NK-92 (cell line): ENCODE results near the gene TTLL12.
"Not testable (repeated sequence)": the region's sequence is repeated elsewhere in the genome, so short reads cannot be mapped to it uniquely, and the experiment has no call there.

Source experiments
- DNase-seq: peaks from one replicate; lab custom pipeline; 2025; ENCODE audit not compliant: unreplicated experiment; lab: John Stamatoyannopoulos, UW

Gene TTLL12

GRCh38 chr22:43156413-43156812 lies 30.5 kb downstream of the TTLL12 start:
- no peak for DNase-seq

GRCh38 chr22:43155789-43156188 lies 31.1 kb downstream of the TTLL12 start:
- DNase-seq = no peak

GRCh38 chr22:43154887-43155536 lies 31.9 kb downstream of the TTLL12 start:
- DNase-seq = no peak

GRCh38 chr22:43153899-43154298 lies 33.0 kb downstream of the TTLL12 start:
- no peak for DNase-seq

- DNase-seq = no peak
These were observed 34.4 kb downstream of the TTLL12 start for GRCh38 chr22:43152357-43153071.

GRCh38 chr22:43152003-43152356 lies 35.0 kb downstream of the TTLL12 start:
- DNase-seq = no peak

GRCh38 chr22:43151251-43152002 lies 35.5 kb downstream of the TTLL12 start, which contains the start of gene TSPO:
TSS of gene TSPO (plus strand) at chr22:43151559. CDS start at chr22:43159239, 7,680 bp downstream.
- DNase-seq = no peak

GRCh38 chr22:43150731-43151206 lies 36.2 kb downstream of the TTLL12 start:
- DNase-seq = no peak

- DNase-seq = no peak
These were observed 38.4 kb downstream of the TTLL12 start for GRCh38 chr22:43148581-43148980.

GRCh38 chr22:43147821-43148220 lies 39.1 kb downstream of the TTLL12 start:
- no peak for DNase-seq

GRCh38 chr22:43146332-43146731 lies 40.6 kb downstream of the TTLL12 start:
- DNase-seq = not testable (repeated sequence)

- DNase-seq = not testable (repeated sequence)
These were observed 41.6 kb downstream of the TTLL12 start for GRCh38 chr22:43145371-43145770.

- DNase-seq = no peak
These were observed 42.0 kb downstream of the TTLL12 start for GRCh38 chr22:43144949-43145348.

GRCh38 chr22:43142880-43143562 lies 43.9 kb downstream of the TTLL12 start, which contains the start of gene MCAT:
TSS of gene MCAT (minus strand) at chr22:43143398. CDS start at chr22:43143348, 50 bp downstream.
- DNase-seq = no peak

- DNase-seq = no peak
These were observed 50.1 kb downstream of the TTLL12 start for GRCh38 chr22:43136801-43137200.

GRCh38 chr22:43136255-43136654 lies 50.7 kb downstream of the TTLL12 start:
- no peak for DNase-seq

- DNase-seq = no peak
These were observed 51.4 kb downstream of the TTLL12 start for GRCh38 chr22:43135565-43135964.

GRCh38 chr22:43134553-43134952 lies 52.4 kb downstream of the TTLL12 start:
- no peak for DNase-seq

GRCh38 chr22:43133401-43133800 lies 53.5 kb downstream of the TTLL12 start:
- DNase-seq = no peak

GRCh38 chr22:43131773-43132501 lies 55.0 kb downstream of the TTLL12 start:
- no peak for DNase-seq
